Activated T-cell treated with anti-CD3 and anti-CD28 coated beads for 24 hours (primary cell): ENCODE measurements around the gene CCDC158.
"Not testable (repeated sequence)": the region's sequence is repeated elsewhere in the genome, so short reads cannot be mapped to it uniquely, and the experiment has no call there.

Experiments
- DNase-seq: peaks from one replicate; pipeline ENCODE4 v3.0.0-alpha.2; 2020; ENCODE audit warnings: low read depth

The CCDC158 gene

DNA sequence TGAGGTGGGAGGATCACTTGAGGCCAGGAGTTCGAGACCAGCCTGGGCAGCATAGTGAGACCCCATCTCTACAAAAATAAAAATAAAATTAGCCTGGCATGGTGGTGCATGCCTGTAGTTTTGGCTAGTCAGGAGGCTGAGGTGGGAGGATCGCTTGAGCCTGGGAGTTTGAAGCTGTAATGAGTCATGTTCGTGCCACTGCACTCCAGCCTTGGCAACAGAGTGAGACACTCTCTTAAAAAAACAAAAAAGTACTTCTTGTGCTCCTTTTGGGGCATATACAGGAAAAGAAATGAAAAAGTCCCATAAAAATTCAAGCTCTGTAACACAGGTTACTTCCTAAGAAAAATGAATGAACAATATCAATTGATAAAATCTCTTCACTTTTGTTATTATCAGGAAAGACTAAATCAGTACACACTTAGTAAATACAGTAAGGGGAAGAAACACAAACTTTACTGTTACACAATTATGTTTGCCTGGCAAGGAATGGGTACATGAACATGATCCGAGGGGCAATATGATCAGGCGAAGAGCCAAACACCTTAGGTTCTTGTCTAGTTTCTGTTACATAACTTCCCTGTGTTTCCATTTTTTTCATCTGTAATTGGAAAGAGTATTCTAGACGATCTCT is 46.9 kb downstream of the CCDC158 start:
- DNase-seq = no peak

DNA sequence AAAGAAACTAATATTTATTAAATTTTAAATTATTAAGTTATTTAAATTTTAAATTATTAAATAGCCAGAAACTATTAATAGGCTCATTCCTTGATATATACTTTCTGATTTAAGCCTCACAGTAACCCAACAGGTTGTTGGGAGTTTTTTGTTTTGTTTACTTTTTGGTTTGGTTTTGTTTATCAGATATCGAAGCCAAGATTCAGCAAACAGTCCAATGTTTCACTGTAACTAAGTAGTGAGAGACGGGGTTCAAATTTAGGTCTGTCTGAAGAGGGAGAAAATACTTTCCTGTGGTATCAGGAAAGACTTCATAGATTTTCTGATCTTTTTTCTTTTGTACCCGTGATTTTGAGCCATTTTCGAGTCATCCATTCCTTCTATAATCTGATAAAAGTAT is 54.2 kb downstream of the CCDC158 start:
- DNase-seq = no peak

DNA sequence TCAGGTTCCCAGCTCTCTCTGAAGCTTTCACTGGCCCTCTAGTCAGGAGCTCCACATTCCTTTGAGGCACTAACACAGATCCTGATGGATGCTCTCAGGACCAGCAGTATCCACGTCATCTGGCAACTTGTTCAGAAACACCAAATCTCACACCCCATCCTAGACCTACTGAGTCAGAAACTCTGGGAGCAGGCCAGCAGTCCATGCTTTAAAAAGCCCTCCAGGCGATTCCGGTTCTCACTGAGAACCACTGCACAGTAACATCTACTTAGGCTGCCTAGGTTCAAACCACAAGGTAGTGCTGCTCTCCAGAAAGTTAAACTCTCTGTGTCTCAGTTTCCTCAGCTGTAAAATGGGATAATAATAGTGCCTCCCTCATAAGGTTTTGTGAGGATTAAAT is 55.3 kb downstream of the CCDC158 start:
- DNase-seq = no peak

- no peak for DNase-seq
Measured at GRCh38 chr4:76364763-76365162, 56.2 kb downstream of the CCDC158 start.

DNA sequence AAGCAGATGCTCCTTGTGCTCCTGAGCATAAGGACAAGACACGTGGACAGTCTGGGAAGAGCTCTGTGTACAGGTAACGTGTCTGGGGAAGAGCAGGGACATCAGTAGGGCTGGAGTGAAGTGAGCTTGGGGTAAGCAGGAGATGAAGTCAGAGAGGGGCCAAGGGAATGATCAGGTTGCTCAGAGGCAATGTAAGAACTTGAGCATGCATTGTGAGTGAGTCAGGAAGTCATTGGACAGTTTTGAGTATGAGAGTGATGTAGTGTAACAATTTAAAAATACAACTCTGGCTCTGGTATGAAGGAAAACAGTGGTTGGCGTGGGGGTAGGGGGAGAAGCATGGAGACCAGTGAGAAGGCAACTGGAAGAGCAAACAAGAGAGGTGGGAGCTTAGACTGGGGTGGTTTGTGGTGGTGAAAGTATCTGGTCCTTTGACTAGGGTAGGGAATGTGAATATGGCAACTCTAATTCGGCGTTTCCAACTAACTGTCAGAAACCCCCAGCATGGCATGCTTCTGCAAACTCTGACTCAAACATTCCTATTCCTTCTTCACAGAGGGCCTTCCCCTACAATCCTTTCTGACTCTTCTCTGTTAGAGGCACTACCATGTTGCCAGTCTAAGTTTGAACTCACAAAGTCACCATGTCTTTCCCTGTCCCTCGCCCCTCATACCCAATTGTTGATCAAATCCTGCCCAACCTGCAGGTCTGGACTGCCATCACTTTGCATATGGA is 57.2 kb downstream of the CCDC158 start:
- no peak for DNase-seq

DNA sequence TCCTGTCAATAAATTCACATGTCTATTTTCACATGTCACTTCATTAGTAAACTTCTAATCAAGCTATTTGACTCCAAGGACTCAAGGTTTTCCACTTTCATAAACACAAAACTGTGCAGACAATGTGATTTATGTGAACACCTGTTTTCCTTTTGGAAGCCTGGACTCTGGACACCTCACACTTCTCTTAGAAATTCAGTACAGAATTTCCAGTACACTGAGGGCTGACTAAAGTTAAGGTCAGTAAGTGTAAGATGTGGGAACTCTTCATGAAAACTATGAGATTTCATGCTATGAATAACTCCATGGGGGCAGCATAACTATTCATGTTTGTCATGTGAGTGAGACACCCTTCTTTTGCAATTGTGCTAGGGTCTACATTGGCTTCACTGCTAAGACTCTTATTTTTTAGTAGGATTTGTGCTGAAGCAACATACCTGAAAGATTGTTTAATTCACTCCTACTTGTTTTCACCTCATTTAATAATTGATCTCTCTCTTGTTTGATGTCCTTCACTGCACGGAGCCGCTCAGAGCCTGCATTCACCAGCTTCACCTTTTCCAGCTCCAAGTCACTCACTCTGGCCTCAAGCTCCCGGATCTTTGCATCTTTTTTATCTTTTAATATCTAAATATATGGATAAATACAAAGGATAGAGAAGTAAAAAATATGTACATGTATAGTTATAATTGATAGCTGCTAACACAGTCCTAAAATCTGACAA is 59.1 kb downstream of the CCDC158 start:
- DNase-seq = no peak

DNA sequence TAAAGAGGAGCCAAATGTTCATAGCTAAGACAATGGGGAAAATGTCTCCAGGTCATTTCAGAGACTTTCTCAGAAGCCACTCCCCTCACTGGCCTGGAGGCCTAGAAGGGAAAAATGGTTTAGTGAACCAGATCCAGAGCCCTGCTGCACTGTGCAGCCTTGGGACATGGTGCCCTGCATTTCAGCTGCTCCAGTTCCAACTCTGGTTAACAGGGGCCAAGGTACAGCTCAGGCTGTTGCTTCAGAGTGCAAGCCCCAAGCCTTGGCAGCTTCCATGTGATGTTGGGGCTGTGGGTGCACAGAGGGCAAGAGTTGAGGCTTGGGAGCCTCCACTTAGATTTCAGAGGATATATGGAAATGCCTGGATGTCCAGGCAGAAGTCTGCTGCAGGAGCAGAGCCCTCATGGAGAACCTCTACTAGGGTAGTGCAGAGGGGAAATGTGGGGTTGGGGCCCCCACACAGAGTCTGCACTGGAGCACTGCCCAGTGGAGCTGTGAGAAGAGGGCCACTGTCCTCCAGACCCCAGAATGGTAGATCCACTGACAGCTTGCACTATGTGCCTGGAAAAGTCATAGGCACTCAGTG is 61.0 kb downstream of the CCDC158 start:
- not testable (repeated sequence) for DNase-seq

DNA sequence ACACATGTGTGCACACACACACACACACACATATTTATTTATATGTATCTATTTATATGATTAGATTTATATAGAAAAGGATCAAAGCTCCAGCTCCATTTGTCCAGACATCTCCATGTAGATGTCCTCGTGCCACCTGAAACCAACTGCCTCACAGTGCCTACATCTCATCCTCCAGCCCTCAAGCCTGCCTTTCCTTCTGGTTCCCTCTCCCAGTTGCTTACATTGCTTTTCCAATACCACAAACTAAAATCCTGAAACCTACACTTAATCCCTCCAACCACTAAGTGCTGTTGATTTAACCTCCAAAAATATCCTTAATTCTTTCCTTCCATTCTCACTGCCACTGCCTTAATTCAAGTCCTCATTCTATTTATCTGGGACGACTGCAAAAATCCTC is 63.0 kb downstream of the CCDC158 start:
- no peak for DNase-seq

- no peak for DNase-seq
Measured at GRCh38 chr4:76354517-76355473, 66.1 kb downstream of the CCDC158 start.

- DNase-seq = no peak
Measured at GRCh38 chr4:76342803-76343202, 78.1 kb downstream of the CCDC158 start.

DNA sequence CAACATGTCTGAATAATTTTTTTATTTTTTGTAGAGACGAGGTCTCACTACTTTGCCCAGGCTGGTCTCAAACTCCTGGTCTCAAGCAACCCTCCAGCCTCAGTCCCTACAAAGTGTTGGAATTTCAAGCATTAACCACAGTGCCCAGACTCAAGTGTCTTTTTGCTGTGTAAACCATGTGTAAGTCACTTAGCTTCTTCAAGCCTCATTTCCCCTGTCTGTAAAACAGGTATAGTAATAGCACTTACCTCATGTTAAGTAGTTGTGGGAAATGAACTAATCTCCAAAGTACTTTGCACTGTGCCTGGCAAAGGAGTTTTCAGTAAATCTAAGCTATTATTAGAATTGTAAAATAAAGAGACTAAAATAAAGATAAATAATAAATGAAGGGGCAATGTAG is 78.8 kb downstream of the CCDC158 start:
- no peak for DNase-seq

DNA sequence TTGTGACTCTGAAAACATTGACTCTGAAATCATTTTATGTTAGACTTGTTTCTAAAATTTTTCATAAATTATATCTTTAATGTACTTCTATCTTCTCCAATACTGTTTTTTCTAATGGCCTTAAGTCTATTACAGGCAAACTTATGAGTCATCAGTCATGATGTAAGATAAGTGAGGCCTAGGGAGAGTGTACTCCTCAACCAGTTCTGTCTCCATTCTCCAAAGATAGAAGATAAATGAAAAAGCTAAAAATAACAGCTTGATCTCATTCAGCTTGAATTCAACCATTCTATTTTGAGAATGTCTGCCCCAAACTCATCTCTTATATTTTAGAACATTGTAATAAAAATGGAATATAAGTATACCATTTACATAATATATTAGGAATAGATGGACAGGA is 79.9 kb downstream of the CCDC158 start:
- DNase-seq = no peak

- DNase-seq = no peak
Measured at GRCh38 chr4:76339364-76339763, 81.6 kb downstream of the CCDC158 start.

- DNase-seq = no peak
Measured at GRCh38 chr4:76334885-76335284, 86.1 kb downstream of the CCDC158 start.

- no peak for DNase-seq
Measured at GRCh38 chr4:76326515-76326914, 94.4 kb downstream of the CCDC158 start.

- DNase-seq = no peak
Measured at GRCh38 chr4:76325072-76325471, 95.9 kb downstream of the CCDC158 start.

- DNase-seq = no peak
Measured at GRCh38 chr4:76322236-76322635, 98.7 kb downstream of the CCDC158 start.

GRCh38 chr4:76316131-76316530 is 104.8 kb downstream of the CCDC158 start:
- DNase-seq = no peak

GRCh38 chr4:76315267-76315918 is 105.5 kb downstream of the CCDC158 start:
- no peak for DNase-seq

DNA sequence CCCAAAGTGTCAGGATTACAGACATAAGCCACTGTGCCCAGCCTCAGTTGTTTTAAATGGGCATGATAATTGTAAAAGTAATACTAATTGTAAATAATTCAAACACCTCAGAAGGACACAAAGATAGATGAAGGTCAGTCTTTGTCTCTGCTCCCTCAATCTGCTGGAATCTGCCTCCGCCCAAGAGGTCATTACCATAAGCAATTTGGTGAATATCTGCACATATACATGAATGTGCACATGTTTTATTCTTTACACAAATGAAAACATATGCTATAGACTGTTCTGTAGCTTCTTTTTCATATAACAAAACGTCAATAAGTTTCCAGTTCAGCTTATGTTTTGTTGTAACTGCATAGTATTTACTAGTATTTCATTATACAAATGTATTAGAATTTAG is 107.4 kb downstream of the CCDC158 start:
- no peak for DNase-seq

DNA sequence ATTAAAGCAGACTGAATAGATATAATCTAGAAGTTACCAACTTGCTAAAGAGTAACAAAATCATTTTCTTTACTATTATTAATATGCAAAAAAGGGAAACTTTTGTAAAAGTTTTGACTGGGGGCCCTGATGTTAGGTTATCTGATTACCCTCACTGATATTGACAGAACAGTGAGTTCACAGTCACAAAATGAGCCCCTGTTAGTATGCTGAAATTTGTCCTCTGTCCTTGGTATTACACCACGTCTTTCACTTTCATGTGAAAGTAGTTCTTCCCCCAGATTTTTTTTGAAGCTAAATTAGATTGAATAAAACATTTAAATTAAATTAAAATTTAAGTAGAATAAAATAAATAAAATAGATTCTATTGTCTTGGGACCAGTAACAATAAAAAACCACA is 108.5 kb downstream of the CCDC158 start:
- no peak for DNase-seq
